Mesendoderm (in vitro differentiated cells): Measurements from ENCODE around the gene FIGNL1. TPM values are rescaled to one million over a fixed set of nuclear protein-coding genes. Genes with fewer than 3 reads are reported as not detected.

ENCODE experiments used
- DNase-seq: peaks from one replicate; pipeline ENCODE4 v3.0.0; 2013
- H2AK5ac ChIP-seq: 2 replicates; pipeline ENCODE4 v1.6.1; 2013; ENCODE audit warnings: low read length, inconsistent platforms
- H2BK120ac ChIP-seq: 2 replicates; pipeline ENCODE4 v1.6.1; 2013; ENCODE audit warnings: low read depth, mild to moderate bottlenecking, low read length, moderate library complexity, mixed read lengths
- H2BK15ac ChIP-seq: replicated peaks from 2 replicates; pipeline ENCODE4 v1.6.1; 2013; ENCODE audit warnings: low read depth, mild to moderate bottlenecking, moderate library complexity
- H2BK5ac ChIP-seq: 2 replicates; pipeline ENCODE4 v1.6.1; 2013; ENCODE audit warnings: low read length, inconsistent platforms
- H3K18ac ChIP-seq: 2 replicates; pipeline ENCODE4 v1.6.1; 2013; ENCODE audit warnings: mild to moderate bottlenecking, low read length, mixed read lengths
- H3K23ac ChIP-seq: one replicate; pipeline ENCODE4 v1.6.1; 2013; ENCODE audit warnings: low read length
- H3K27ac ChIP-seq: 2 replicates; pipeline ENCODE4 v1.5.1; 2013; ENCODE audit warnings: low read depth, mild to moderate bottlenecking, inconsistent platforms, low read length, moderate library complexity
- H3K27me3 ChIP-seq: 2 replicates; pipeline ENCODE4 v1.6.1; 2013; ENCODE audit warnings: low read length, control low read depth, mild to moderate bottlenecking, inconsistent platforms; ENCODE audit not compliant: insufficient read depth, poor library complexity
- H3K36me3 ChIP-seq: 2 replicates; pipeline ENCODE4 v1.6.1; 2013; ENCODE audit warnings: low read length, inconsistent platforms; ENCODE audit not compliant: control insufficient read depth, insufficient read depth
- H3K4ac ChIP-seq: one replicate; pipeline ENCODE4 v1.6.1; 2013; ENCODE audit warnings: low read depth, mild to moderate bottlenecking, low read length, moderate library complexity
- H3K4me1 ChIP-seq: 2 replicates; pipeline ENCODE4 v1.6.1; 2013; ENCODE audit warnings: low read depth, low read length, inconsistent platforms; ENCODE audit not compliant: control insufficient read depth
- H3K4me2 ChIP-seq: 2 replicates; pipeline ENCODE4 v1.6.1; 2013; ENCODE audit warnings: low read length
- H3K4me3 ChIP-seq: 2 replicates; pipeline ENCODE4 v1.5.1; 2013; ENCODE audit warnings: mild to moderate bottlenecking, low read length
- H3K56ac ChIP-seq: one replicate; pipeline ENCODE4 v1.6.1; 2013; ENCODE audit warnings: low read length
- H3K79me1 ChIP-seq: 2 replicates; pipeline ENCODE4 v1.6.1; 2013; ENCODE audit warnings: low read length, inconsistent platforms
- H3K79me2 ChIP-seq: 2 replicates; pipeline ENCODE4 v1.6.1; 2013; ENCODE audit warnings: mild to moderate bottlenecking, low read length; ENCODE audit not compliant: control insufficient read depth, insufficient read depth
- H3K9ac ChIP-seq: 2 replicates; pipeline ENCODE4 v1.6.1; 2013; ENCODE audit warnings: low read length, inconsistent platforms
- H4K5ac ChIP-seq: one replicate; pipeline ENCODE4 v1.6.1; 2013; ENCODE audit warnings: low read length
- H4K8ac ChIP-seq: one replicate; pipeline ENCODE4 v1.6.1; 2013; ENCODE audit warnings: low read depth, mild to moderate bottlenecking, control low read depth, low read length, moderate library complexity
- WGBS: extraction: QIAGEN DNeasy Blood & Tissue Kit; methylation state at CpG from one replicate; pipeline ENCODE4 v1.1.7; 2013; ENCODE audit warnings: low lambda C conversion rate, missing lambda C conversion rate; ENCODE audit not compliant: insufficient coverage; ENCODE audit errors: extremely low coverage; 5-methylcytosine and 5-hydroxymethylcytosine counted together
- polyA plus RNA-seq, 2 experiments: library from polyadenylated mRNA; stranded (reverse); fragments of 200-250 nt; gene quantifications; one replicate each; pipeline ENCODE4 v1.2.3, GENCODE V29; 2013

Gene FIGNL1, protein sequence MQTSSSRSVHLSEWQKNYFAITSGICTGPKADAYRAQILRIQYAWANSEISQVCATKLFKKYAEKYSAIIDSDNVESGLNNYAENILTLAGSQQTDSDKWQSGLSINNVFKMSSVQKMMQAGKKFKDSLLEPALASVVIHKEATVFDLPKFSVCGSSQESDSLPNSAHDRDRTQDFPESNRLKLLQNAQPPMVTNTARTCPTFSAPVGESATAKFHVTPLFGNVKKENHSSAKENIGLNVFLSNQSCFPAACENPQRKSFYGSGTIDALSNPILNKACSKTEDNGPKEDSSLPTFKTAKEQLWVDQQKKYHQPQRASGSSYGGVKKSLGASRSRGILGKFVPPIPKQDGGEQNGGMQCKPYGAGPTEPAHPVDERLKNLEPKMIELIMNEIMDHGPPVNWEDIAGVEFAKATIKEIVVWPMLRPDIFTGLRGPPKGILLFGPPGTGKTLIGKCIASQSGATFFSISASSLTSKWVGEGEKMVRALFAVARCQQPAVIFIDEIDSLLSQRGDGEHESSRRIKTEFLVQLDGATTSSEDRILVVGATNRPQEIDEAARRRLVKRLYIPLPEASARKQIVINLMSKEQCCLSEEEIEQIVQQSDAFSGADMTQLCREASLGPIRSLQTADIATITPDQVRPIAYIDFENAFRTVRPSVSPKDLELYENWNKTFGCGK
- 11.8 TPM for polyA plus RNA-seq (2013, experiment 1 of 2)
- 12.3 TPM for polyA plus RNA-seq (2013, experiment 2 of 2)

- Histone ChIP-seq H3K27ac (peak within 1 kb of the TSS; percentile 41), H3K4me3 (peak within 1 kb of the TSS; percentile 62), H3K23ac (peak within 1 kb of the TSS; percentile 18), H3K79me2 (no peaks in the 10 kb centered on the region), H2BK15ac (peak within 1 kb of the TSS; percentile 37), H2AK5ac (no peak within 1 kb of the TSS), H3K18ac (peak within 1 kb of the TSS; percentile 75), H3K9ac (peak within 1 kb of the TSS; percentile 91), H3K4me1 (no peaks in the 10 kb centered on the region), H3K56ac (peak within 1 kb of the TSS; percentile 97), H3K27me3 (no peaks in the 10 kb centered on the region), H3K4ac (peak within 1 kb of the TSS; percentile 1), H2BK120ac (no peak within 1 kb of the TSS), H2BK5ac (no peak within 1 kb of the TSS), H4K8ac (no peak within 1 kb of the TSS), H3K36me3 (no peaks in the 10 kb centered on the region), H4K5ac (no peak within 1 kb of the TSS), H3K4me2 (peak within 1 kb of the TSS; percentile 77), H3K79me1 (no peaks in the 10 kb centered on the region)
- DNase-seq = peak; percentile 71
- WGBS = no CpG with 5 or more reads among the region's 63 CpGs
Observed at GRCh38 chr7:50449881-50450589, at the start of gene FIGNL1. Gene FIGNL1 (minus strand): TSS chr7:50450350. CDS start chr7:50447287, 3,063 bp downstream.

DNA sequence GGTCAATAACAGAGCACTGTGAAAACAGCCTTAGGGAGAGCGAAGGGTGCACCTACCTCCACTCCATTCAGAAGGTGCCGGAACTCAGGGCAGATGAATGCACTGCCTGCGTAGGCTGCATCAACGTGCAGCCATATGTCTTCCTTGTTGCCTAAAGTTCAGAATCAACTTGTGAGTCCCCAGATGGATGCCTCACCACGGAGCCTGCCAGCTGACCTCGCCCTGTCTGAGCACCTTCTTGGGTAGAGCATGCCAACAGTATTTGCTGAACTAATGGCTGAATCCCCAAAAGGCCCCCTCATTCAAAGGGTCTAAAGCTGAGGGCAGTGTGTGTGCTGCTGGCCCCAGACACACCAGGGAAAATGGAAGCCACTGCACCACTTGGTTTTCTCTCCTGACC lies 48.9 kb upstream of the FIGNL1 start:
- Histone ChIP-seq H3K79me2 (no peaks in the 10 kb centered on the region), H3K79me1 (no peaks in the 10 kb centered on the region), H2BK15ac (no peak overlapping the region), H4K8ac (no peak overlapping the region), H3K27ac (no peak overlapping the region), H3K23ac (no peak overlapping the region), H3K4me3 (no peak overlapping the region), H2AK5ac (no peak overlapping the region), H3K4ac (no peak overlapping the region), H3K4me2 (no peak overlapping the region), H3K27me3 (no peaks in the 10 kb centered on the region), H3K36me3 (no peaks in the 10 kb centered on the region), H4K5ac (no peak overlapping the region), H3K4me1 (no peaks in the 10 kb centered on the region), H2BK5ac (no peak overlapping the region), H3K18ac (no peak overlapping the region), H3K9ac (no peak overlapping the region), H3K56ac (no peak overlapping the region), H2BK120ac (no peak overlapping the region)
- WGBS = no CpG with 5 or more reads among the region's 6 CpGs
- no peak for DNase-seq

DNA sequence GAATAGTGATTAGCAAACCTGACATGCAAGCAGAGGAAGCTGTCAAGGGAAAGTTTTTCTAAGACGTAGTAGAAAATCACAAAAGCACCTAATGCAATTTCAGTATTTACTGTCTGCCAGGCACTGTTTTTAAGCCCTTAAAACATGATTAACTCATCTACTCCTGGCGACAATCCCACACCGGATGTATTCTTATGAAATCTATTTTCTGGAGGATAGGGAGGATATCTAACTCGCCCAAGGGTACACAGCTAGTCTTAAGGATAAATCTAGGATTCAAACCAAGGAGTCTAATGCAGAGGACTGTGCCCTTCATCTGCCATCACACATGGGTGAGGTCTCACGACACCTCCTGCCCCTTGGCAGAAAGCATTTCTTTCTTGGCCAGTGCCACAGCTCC lies 47.8 kb upstream of the FIGNL1 start:
- Histone ChIP-seq H3K23ac (no peak overlapping the region), H4K8ac (no peak overlapping the region), H4K5ac (no peak overlapping the region), H3K18ac (no peak overlapping the region), H2BK15ac (no peak overlapping the region), H2BK5ac (no peak overlapping the region), H3K27me3 (no peaks in the 10 kb centered on the region), H3K4me3 (no peak overlapping the region), H3K36me3 (no peaks in the 10 kb centered on the region), H3K56ac (no peak overlapping the region), H3K4ac (no peak overlapping the region), H2BK120ac (no peak overlapping the region), H3K4me2 (no peak overlapping the region), H3K4me1 (no peaks in the 10 kb centered on the region), H3K27ac (no peak overlapping the region), H3K79me1 (no peaks in the 10 kb centered on the region), H3K79me2 (no peaks in the 10 kb centered on the region), H2AK5ac (no peak overlapping the region), H3K9ac (no peak overlapping the region)
- DNase-seq = no peak
- no CpG with 5 or more reads among the region's 5 CpGs for WGBS

- whole genome bisulfite sequencing = no CpG with 5 or more reads among the region's 8 CpGs
- Histone ChIP-seq H2AK5ac (no peak overlapping the region), H3K79me1 (no peaks in the 10 kb centered on the region), H2BK5ac (no peak overlapping the region), H4K8ac (no peak overlapping the region), H3K36me3 (no peaks in the 10 kb centered on the region), H3K23ac (no peak overlapping the region), H3K4me1 (no peaks in the 10 kb centered on the region), H3K27ac (no peak overlapping the region), H3K18ac (no peak overlapping the region), H3K4ac (no peak overlapping the region), H3K4me3 (no peak overlapping the region), H2BK120ac (no peak overlapping the region), H3K56ac (no peak overlapping the region), H3K9ac (no peak overlapping the region), H4K5ac (no peak overlapping the region), H3K27me3 (no peaks in the 10 kb centered on the region), H3K4me2 (no peak overlapping the region), H3K79me2 (no peaks in the 10 kb centered on the region), H2BK15ac (no peak overlapping the region)
- peak; percentile 31 for DNase-seq
Observed at GRCh38 chr7:50497068-50497642, 47.0 kb upstream of the FIGNL1 start.

DNA sequence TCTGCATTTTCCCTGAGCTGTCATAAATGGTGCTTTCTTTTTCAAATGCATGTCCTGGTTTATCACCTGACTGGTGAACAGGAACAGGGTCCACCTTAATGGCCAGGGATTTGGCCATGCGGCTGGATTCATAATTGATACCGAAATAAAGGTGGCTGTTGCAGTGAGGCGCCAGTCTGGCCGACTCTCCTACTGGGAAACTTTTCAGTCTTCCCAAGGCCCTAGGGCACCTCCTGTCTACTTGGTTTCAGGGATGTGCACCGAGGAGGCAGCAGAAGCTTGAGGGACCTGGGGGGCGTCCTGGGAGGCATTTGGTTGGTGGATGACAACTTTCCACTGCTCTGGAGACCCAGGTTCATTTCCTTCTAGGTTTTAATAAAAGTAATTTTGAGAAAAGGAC lies 46.4 kb upstream of the FIGNL1 start:
- WGBS = no CpG with 5 or more reads among the region's 6 CpGs
- no peak overlapping the region for H3K27ac ChIP-seq

More for the DNA sequence above, 46.4 kb upstream of the FIGNL1 start:
- Histone ChIP-seq H3K56ac (no peak overlapping the region), H3K27me3 (no peaks in the 10 kb centered on the region), H4K8ac (no peak overlapping the region), H3K18ac (no peak overlapping the region), H2BK5ac (no peak overlapping the region), H3K4me2 (no peak overlapping the region), H3K4me1 (no peaks in the 10 kb centered on the region), H2BK15ac (no peak overlapping the region), H2BK120ac (no peak overlapping the region), H3K79me1 (no peaks in the 10 kb centered on the region), H3K4ac (no peak overlapping the region), H4K5ac (no peak overlapping the region), H3K36me3 (no peaks in the 10 kb centered on the region), H2AK5ac (no peak overlapping the region), H3K79me2 (no peaks in the 10 kb centered on the region), H3K4me3 (no peak overlapping the region), H3K23ac (no peak overlapping the region), H3K9ac (no peak overlapping the region)
- DNase-seq = no peak
